Measurements from ENCODE around the gene C1QL2.

C1QL2 gene

GRCh38 chr2:119197529-119198239, 39.1 kb upstream of the C1QL2 start:
- TF ChIP-seq ZBTB7A (IDR thresholded peaks at IDR 0.05; ENCODE audit: low read depth) = no peak
- no peak for TF ChIP-seq RAD21 (IDR thresholded peaks at IDR 0.05; ENCODE audit: low read depth)
- no peak for TF ChIP-seq EGR1 (IDR thresholded peaks at IDR 0.05)
- no peak for TF ChIP-seq EP300 (IDR thresholded peaks at IDR 0.05; ENCODE audit: borderline replicate concordance)
- no peak for TF ChIP-seq MAX (IDR thresholded peaks at IDR 0.05)
- TF ChIP-seq FOXM1 (IDR thresholded peaks at IDR 0.05; ENCODE audit: borderline replicate concordance, low read depth) = no peak
- no peak for TF ChIP-seq TEAD4 (IDR thresholded peaks at IDR 0.05)
- no peak for TF ChIP-seq TCF12 (IDR thresholded peaks at IDR 0.05; ENCODE audit: low read depth)
- TF ChIP-seq CREB1 (IDR thresholded peaks at IDR 0.05; ENCODE audit: low read depth) = no peak
- TF ChIP-seq NFIC (IDR thresholded peaks at IDR 0.05) = no peak
- TF ChIP-seq YY1 (IDR thresholded peaks at IDR 0.05; ENCODE audit: low read depth) = no peak
- no peak for TF ChIP-seq CEBPB (IDR thresholded peaks at IDR 0.05)
- no peak for TF ChIP-seq TAF1 (IDR thresholded peaks at IDR 0.05; ENCODE audit: low read depth)
- TF ChIP-seq REST (IDR thresholded peaks at IDR 0.05; ENCODE audit: low read depth) = no peak
- TF ChIP-seq USF1 (IDR thresholded peaks at IDR 0.05) = no peak

- TF ChIP-seq CREB1 (IDR thresholded peaks at IDR 0.05; ENCODE audit: low read depth) (no peak), REST (IDR thresholded peaks at IDR 0.05; ENCODE audit: low read depth) (no peak), EGR1 (IDR thresholded peaks at IDR 0.05) (no peak), ZBTB7A (IDR thresholded peaks at IDR 0.05; ENCODE audit: low read depth) (no peak), TEAD4 (IDR thresholded peaks at IDR 0.05) (no peak), MAX (IDR thresholded peaks at IDR 0.05) (no peak), USF1 (IDR thresholded peaks at IDR 0.05) (no peak), EP300 (IDR thresholded peaks at IDR 0.05; ENCODE audit: borderline replicate concordance) (no peak), RAD21 (IDR thresholded peaks at IDR 0.05; ENCODE audit: low read depth) (no peak), YY1 (IDR thresholded peaks at IDR 0.05; ENCODE audit: low read depth) (no peak), TAF1 (IDR thresholded peaks at IDR 0.05; ENCODE audit: low read depth) (no peak), CEBPB (IDR thresholded peaks at IDR 0.05) (no peak), TCF12 (IDR thresholded peaks at IDR 0.05; ENCODE audit: low read depth) (no peak), FOXM1 (IDR thresholded peaks at IDR 0.05; ENCODE audit: borderline replicate concordance, low read depth) (no peak), NFIC (IDR thresholded peaks at IDR 0.05) (no peak)
Measured at GRCh38 chr2:119197126-119197405, 38.5 kb upstream of the C1QL2 start.

GRCh38 chr2:119196301-119197125, 38.0 kb upstream of the C1QL2 start:
- no peak for TF ChIP-seq CREB1 (IDR thresholded peaks at IDR 0.05; ENCODE audit: low read depth)
- TF ChIP-seq EGR1 (IDR thresholded peaks at IDR 0.05) = no peak
- no peak for TF ChIP-seq YY1 (IDR thresholded peaks at IDR 0.05; ENCODE audit: low read depth)
- no peak for TF ChIP-seq TCF12 (IDR thresholded peaks at IDR 0.05; ENCODE audit: low read depth)
- TF ChIP-seq RAD21 (IDR thresholded peaks at IDR 0.05; ENCODE audit: low read depth) = no peak
- TF ChIP-seq TAF1 (IDR thresholded peaks at IDR 0.05; ENCODE audit: low read depth) = no peak
- no peak for TF ChIP-seq TEAD4 (IDR thresholded peaks at IDR 0.05)
- no peak for TF ChIP-seq EP300 (IDR thresholded peaks at IDR 0.05; ENCODE audit: borderline replicate concordance)
- TF ChIP-seq USF1 (IDR thresholded peaks at IDR 0.05) = no peak
- TF ChIP-seq CEBPB (IDR thresholded peaks at IDR 0.05) = no peak
- no peak for TF ChIP-seq FOXM1 (IDR thresholded peaks at IDR 0.05; ENCODE audit: borderline replicate concordance, low read depth)
- no peak for TF ChIP-seq ZBTB7A (IDR thresholded peaks at IDR 0.05; ENCODE audit: low read depth)
- no peak for TF ChIP-seq REST (IDR thresholded peaks at IDR 0.05; ENCODE audit: low read depth)
- TF ChIP-seq NFIC (IDR thresholded peaks at IDR 0.05) = no peak

Data from Ishikawa (cell line).